Mucosa of descending colon (tissue), 3 donors: ENCODE measurements around the gene SEC16A. TPM values are rescaled to one million over a fixed set of nuclear protein-coding genes. Genes with fewer than 3 reads are reported as not detected.
A peak's percentile ranks its signal among the peaks of the same experiment; 100 is the strongest.

ENCODE experiments used
- ATAC-seq: fragments of 200-7000 bp; cut with Tn5 transposase; one replicate; pipeline ENCODE4 v1.9.1; 2020; ENCODE audit warnings: mild to moderate bottlenecking, moderate library complexity
- DNase-seq, 3 donors: peaks; one replicate each; pipeline ENCODE4 v3.0.0-alpha.2; 2020
- H3K36me3 ChIP-seq: fragments of 200-600 bp; one replicate; pipeline ENCODE4 v1.8.0; 2021; ENCODE audit warnings: low read depth, mild to moderate bottlenecking
- H3K4me1 ChIP-seq: fragments of 200-600 bp; one replicate; pipeline ENCODE4 v1.8.0; 2021; ENCODE audit warnings: low read depth, mild to moderate bottlenecking
- H3K4me3 ChIP-seq: fragments of 200-600 bp; one replicate; pipeline ENCODE4 v1.8.0; 2021; ENCODE audit warnings: mild to moderate bottlenecking
- H3K9me3 ChIP-seq: fragments of 200-600 bp; one replicate; pipeline ENCODE4 v1.8.0; 2021; ENCODE audit warnings: mild to moderate bottlenecking
- intact Hi-C, 2 donors: fragments of 100-400 bp; cut with DNase I in 1 of 2; cut with micrococcal nuclease in 1 of 2; formaldehyde crosslinking; loops; one replicate each; pipeline versions ENCODE4 v1.11.0 to v1.11.1; 2022; cut with DNase I, micrococcal nuclease
- total RNA-seq, 3 donors: library from RNA; stranded (reverse); fragmentation: NEBNext Ultra II Directional in 2 of 3; extraction: Animal tissue kit (Norgen Biotek cat#: 25700) in 2 of 3; gene quantifications; one replicate each; pipeline versions ENCODE4 v1.2.1 to v1.2.4, GENCODE V29; 2021 to 2023
- TF ChIP-seq, protein P1 (sequence below): fragments of 200-600 bp; IDR thresholded peaks from one replicate; pipeline ENCODE4 v1.8.0; 2022; ENCODE audit warnings: antibody characterized with exemption, mild to moderate bottlenecking
- donor health status: DM: no; HTN: no; CAD: no; lungs with moderate emphysema.
- donor health status: DM: no; HTN: no; CAD: no.
- donor health status: DM: no; HTN: yes; CAD: no.

The SEC16A gene
- total RNA-seq, 3 donors from 2014 or later: 60.0 to 69.5 (median 69.3) TPM

DNA sequence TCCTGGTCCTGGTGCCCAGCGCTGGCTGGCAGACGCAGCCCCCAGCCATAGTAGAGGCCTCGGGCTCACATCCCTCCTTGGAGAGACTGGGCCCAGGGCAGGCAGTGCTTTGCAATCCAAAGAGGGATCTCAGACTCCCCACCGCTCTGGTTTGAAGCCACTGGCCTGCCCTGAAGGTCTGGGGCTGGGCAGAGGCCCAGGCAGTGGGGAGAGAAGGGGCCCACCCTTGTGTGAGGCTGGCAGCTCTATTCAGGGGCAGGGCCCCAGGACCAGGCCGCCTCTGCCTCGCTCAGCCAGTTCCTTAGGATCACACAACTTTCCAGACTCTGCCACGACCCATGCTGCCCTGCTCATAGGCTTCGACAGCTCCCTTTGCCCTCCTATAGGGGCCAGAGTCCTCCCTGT is 10.7 kb upstream of the SEC16A start:
- Histone ChIP-seq H3K9me3 (no peaks in the 10 kb centered on the region), H3K4me1 (no peaks in the 10 kb centered on the region)
- intact Hi-C loops: no loop called here

DNA sequence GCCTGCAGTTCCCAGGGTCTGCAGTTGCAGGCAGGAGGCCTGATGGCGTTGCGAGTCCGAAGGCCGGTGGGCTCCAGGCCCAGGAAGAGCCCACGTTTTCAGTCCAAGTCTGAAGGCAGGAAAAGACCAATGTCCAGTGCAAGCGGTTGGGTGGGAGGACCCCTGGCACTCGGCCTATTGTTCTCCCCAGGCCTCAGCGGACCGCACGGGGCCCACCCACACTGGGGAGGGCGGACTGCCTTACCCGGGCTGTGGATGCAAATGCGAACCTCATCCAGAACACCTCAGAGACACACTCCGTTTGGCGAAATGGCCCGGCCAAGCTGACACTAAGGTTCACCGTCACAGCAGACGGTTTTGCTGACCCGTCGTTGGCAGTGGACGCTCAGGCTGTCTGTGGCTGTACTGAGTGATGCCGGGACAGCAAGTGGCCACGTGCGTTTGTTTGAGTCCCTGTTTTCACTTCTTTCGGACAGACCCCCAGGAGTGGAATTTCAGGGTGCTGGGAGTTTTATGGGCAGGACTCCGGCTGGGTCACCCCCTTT is 10.2 kb upstream of the SEC16A start:
- TF ChIP-seq, protein P1, sequence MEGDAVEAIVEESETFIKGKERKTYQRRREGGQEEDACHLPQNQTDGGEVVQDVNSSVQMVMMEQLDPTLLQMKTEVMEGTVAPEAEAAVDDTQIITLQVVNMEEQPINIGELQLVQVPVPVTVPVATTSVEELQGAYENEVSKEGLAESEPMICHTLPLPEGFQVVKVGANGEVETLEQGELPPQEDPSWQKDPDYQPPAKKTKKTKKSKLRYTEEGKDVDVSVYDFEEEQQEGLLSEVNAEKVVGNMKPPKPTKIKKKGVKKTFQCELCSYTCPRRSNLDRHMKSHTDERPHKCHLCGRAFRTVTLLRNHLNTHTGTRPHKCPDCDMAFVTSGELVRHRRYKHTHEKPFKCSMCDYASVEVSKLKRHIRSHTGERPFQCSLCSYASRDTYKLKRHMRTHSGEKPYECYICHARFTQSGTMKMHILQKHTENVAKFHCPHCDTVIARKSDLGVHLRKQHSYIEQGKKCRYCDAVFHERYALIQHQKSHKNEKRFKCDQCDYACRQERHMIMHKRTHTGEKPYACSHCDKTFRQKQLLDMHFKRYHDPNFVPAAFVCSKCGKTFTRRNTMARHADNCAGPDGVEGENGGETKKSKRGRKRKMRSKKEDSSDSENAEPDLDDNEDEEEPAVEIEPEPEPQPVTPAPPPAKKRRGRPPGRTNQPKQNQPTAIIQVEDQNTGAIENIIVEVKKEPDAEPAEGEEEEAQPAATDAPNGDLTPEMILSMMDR: no peak
- no peaks in the 10 kb centered on the region for H3K4me1 ChIP-seq
- intact Hi-C loops: no loop called here
- H3K4me3 ChIP-seq: no peak overlapping the region
- H3K36me3 ChIP-seq: no peaks in the 10 kb centered on the region
- no peaks in the 10 kb centered on the region for H3K9me3 ChIP-seq
- ATAC-seq (no peak), DNase-seq (no peak)

More for the DNA sequence above, 10.7 kb upstream of the SEC16A start:
- Histone ChIP-seq H3K4me3 (no peak overlapping the region), H3K36me3 (no peaks in the 10 kb centered on the region)
- DNase-seq: no peak
- peak; percentile 3 for ATAC-seq
- TF ChIP-seq, protein P1: no peak

DNA sequence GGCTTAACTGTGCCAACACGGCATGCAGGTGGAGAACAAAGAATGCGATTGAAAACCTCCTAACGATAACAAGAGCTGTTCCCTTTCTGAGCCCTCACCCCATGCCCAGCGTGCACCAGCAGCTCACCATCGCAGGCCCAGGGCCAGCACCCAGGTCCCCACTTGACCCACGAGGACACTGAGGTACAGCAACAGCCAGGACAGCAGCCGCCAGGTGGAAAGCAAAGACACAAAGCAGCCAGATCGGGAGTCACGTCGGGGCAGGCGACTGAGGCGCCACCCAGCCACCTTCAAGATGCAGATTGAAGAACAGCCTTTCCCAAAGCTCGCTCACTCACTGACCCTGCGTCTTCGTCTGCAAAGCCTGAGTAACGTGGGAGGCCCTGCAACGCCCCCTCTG is 6.9 kb upstream of the SEC16A start:
- H3K4me3 ChIP-seq: no peak overlapping the region
- no peaks in the 10 kb centered on the region for H3K9me3 ChIP-seq
- peaks cover 2% of the 10 kb centered on the region for H3K4me1 ChIP-seq
- DNase-seq (peak in 1 of 3 donors; percentile 52), ATAC-seq (no peak)
- no peaks in the 10 kb centered on the region for H3K36me3 ChIP-seq
- intact Hi-C loops: loop anchor here (2.0 kb wide), 2 partner anchors 135 to 141 kb away; no protein-coding TSS in a partner anchor
- TF ChIP-seq, protein P1: no peak

DNA sequence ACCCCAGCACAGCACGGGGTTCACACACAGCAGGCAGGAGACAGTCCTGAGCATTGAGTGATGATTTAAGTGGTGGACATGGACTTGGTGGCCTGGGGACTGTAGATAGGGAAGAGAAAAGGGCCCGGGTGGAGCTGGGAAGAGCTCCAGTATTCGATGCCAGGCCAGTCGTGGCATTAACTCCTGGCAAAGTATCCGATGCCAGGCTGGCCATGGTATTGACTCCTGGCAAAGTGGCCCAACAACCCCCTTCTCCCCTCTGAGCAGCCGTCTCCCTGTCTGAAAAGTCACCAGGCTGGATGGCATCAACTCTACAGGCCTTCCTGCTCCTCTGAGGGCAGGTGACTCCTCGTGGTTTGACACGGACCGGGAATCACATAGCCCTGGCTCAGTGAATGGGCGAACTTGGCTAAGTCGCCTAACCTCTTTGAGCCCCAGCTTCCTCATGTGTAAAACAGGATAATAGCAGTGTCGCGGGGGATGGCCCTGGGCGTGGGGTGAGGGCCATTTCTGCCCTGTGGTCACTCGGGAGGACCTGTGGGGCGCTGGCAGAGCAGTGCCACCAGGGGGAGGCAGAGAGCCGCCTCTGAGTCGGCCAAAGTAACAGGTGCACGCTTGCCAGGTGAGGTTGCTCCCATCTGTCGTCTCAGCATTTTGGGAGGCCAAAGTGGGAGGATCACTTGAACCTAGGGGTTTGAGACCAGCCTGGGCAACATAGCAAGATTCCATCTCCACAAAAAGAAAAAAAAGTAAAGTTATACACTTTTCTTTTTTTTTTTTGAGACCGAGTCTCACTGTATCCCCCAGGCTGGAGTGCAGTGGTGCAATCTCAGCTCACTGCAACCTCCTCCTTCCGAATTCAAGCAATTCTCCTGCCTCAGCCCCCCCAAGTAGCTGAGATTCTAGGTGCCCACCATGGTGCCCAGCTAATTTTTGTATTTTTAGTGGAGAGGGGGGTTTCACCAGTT is 5.7 kb upstream of the SEC16A start:
- Histone ChIP-seq H3K4me3 (no peak overlapping the region), H3K9me3 (no peaks in the 10 kb centered on the region), H3K36me3 (no peaks in the 10 kb centered on the region), H3K4me1 (peaks cover 12% of the 10 kb centered on the region)
- intact Hi-C loops: loop anchor here (2.0 kb wide), 2 partner anchors 136 to 142 kb away; no protein-coding TSS in a partner anchor
- peak; percentile 76 to 88 (median 88) for DNase-seq
- TF ChIP-seq, protein P1: peak; percentile 91
- peak; percentile 64 for ATAC-seq

DNA sequence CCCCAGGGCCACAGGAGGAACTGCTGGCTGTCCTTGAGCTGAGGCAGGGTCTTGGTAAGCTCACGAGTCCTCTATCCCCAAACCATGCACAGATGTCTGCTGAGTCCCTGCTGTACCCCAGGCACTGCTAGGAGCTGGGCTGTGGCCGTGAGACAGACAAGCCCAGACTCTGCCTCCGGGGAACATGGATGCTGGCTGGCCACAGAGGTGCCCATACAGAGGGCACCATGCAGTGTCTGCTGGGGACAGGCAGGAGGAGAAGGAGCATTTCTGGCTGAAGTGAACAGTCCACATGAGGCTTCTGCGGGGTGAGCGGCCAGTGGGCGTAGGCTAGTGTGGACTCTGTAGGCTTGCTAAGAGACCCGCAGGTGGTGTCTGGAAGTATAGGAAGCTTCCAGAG is 4.8 kb upstream of the SEC16A start:
- intact Hi-C loops: loop anchor here (2.0 kb wide), 2 partner anchors 137 to 143 kb away; no protein-coding TSS in a partner anchor
- DNase-seq: no peak
- Histone ChIP-seq H3K4me3 (no peak overlapping the region), H3K9me3 (no peaks in the 10 kb centered on the region), H3K4me1 (peaks cover 12% of the 10 kb centered on the region), H3K36me3 (no peaks in the 10 kb centered on the region)
- ATAC-seq: no peak
- TF ChIP-seq, protein P1: no peak
